GM12878 (cell line): ENCODE data around the gene PRDM15. TPM values are rescaled to one million over a fixed set of nuclear protein-coding genes. Genes with fewer than 3 reads are reported as not detected.

Experiments used
- ATAC-seq: fragments of 200-7000 bp; cut with Tn5 transposase; 3 replicates; pipeline ENCODE4 v1.9.1; 2020; ENCODE audit warnings: mild to moderate bottlenecking, moderate library complexity
- BruUV-seq: library from RNA; stranded (reverse); fragments of 400-500 nt; replicated peaks from 2 replicates; lab custom pipeline; 2021; lab: Mats Ljungman, UMichigan
- CTCF ChIA-PET: fragments of 300-600 bp; sonication (Branson Sonifier 250); formaldehyde crosslinking; extraction: SDS; loops from one replicate; lab custom pipeline; 2021; ENCODE audit warnings: inconsistent platforms; lab: Yijun Ruan, JAX
- POLR2A ChIA-PET: fragments of 350-600 bp; formaldehyde crosslinking; extraction: SDS; loops from one replicate; lab custom pipeline; 2021; ENCODE audit warnings: inconsistent platforms; lab: Charles Lee
- RAD21 ChIA-PET: fragments of 300-600 bp; sonication (Branson Sonifier 250); formaldehyde crosslinking; loops from one replicate; lab custom pipeline; 2023; ENCODE audit warnings: antibody characterized with exemption; ENCODE audit not compliant: unreplicated experiment; lab: Charles Lee
- SMC1A ChIA-PET: fragments of 300-600 bp; sonication (Branson Sonifier 250); formaldehyde crosslinking; loops from one replicate; lab custom pipeline; 2023; ENCODE audit not compliant: unreplicated experiment, uncharacterized antibody; lab: Charles Lee
- DNase-seq: peaks from one replicate; pipeline ENCODE4 v3.0.0-alpha.2; 2011; ENCODE audit warnings: low read depth, low spot score
- FAIRE-seq: peaks from 3 replicates; lab custom pipeline; 2011; peaks lifted over from hg19 to GRCh38; lab: Jason Lieb, UNC
- H2AFZ ChIP-seq: 2 replicates; pipeline ENCODE4 v1.6.0; 2011; ENCODE audit warnings: low read depth, low read length, control low read depth; ENCODE audit not compliant: control insufficient read depth
- H3K27ac ChIP-seq: 2 replicates; pipeline ENCODE4 v1.5.1; 2011; ENCODE audit warnings: control low read depth; ENCODE audit not compliant: control insufficient read depth, insufficient read depth
- H3K27me3 ChIP-seq, 2 experiments: replicated peaks in 1 of 2; 2 replicates each; pipeline versions ENCODE4 v1.6.0 to v1.6.1; 2011; ENCODE audit warnings: low read length in 1 of 2; ENCODE audit not compliant: control insufficient read depth in 2 of 2, insufficient read depth in 2 of 2
- H3K36me3 ChIP-seq, 2 experiments: 2 replicates each; pipeline ENCODE4 v1.5.1; 2011; ENCODE audit warnings: low read length in 1 of 2; ENCODE audit not compliant: control insufficient read depth in 2 of 2, insufficient read depth in 2 of 2
- H3K4me1 ChIP-seq: 2 replicates; pipeline ENCODE4 v1.6.1; 2011; ENCODE audit warnings: mild to moderate bottlenecking, low read length, moderate library complexity, mixed read lengths; ENCODE audit not compliant: control insufficient read depth, insufficient read depth
- H3K4me2 ChIP-seq: 2 replicates; pipeline ENCODE4 v1.6.0; 2011; ENCODE audit warnings: control low read depth; ENCODE audit not compliant: control insufficient read depth, insufficient read depth
- H3K4me3 ChIP-seq: fragments of 200-600 bp; sonication (generic); 2 replicates; pipeline ENCODE4 v1.5.1; 2016
- H3K79me2 ChIP-seq: 2 replicates; pipeline ENCODE4 v1.6.0; 2011; ENCODE audit warnings: low read length; ENCODE audit not compliant: control insufficient read depth, insufficient read depth
- H3K9ac ChIP-seq: 2 replicates; pipeline ENCODE4 v1.8.0; 2011; ENCODE audit warnings: low read length, control low read depth, mixed read lengths; ENCODE audit not compliant: control insufficient read depth, insufficient read depth
- H3K9me3 ChIP-seq: replicated peaks from 3 replicates; pipeline ENCODE4 v1.5.1; 2011; ENCODE audit warnings: mild to moderate bottlenecking, low read length; ENCODE audit not compliant: control insufficient read depth, insufficient read depth
- H4K20me1 ChIP-seq: 2 replicates; pipeline ENCODE4 v1.6.0; 2011; ENCODE audit not compliant: control insufficient read depth, insufficient read depth
- CEBPB ChIP-seq, 2 experiments: fragments of 150-350 bp in 1 of 2; IDR thresholded peaks; 2 replicates each; pipeline ENCODE4 v1.6.1; 2012 to 2014; ENCODE audit warnings: low read depth in 2 of 2, low read length in 2 of 2, borderline replicate concordance in 1 of 2, inconsistent platforms in 1 of 2
- EED ChIP-seq: sonication (generic); IDR thresholded peaks from 2 replicates; pipeline ENCODE4 v1.6.1; 2016; ENCODE audit warnings: antibody characterized with exemption, low read depth
- EGR1 ChIP-seq, 2 experiments: IDR thresholded peaks; 1 replicate in 1 of 2; 2 replicates in 1 of 2; pipeline ENCODE4 v1.6.1; 2011 to 2012; ENCODE audit warnings: low read depth in 2 of 2, low read length in 2 of 2, borderline replicate concordance in 1 of 2, mild to moderate bottlenecking in 1 of 2, moderate library complexity in 1 of 2
- EP300 ChIP-seq, 2 experiments: fragments of 150-350 bp in 1 of 2; IDR thresholded peaks; 2 replicates each; pipeline ENCODE4 v1.6.1; 2011 to 2012; ENCODE audit warnings: low read depth in 2 of 2, low read length in 2 of 2, borderline replicate concordance in 1 of 2, improper control_type of control experiment in 1 of 2, inconsistent platforms in 1 of 2; ENCODE audit not compliant: control insufficient read depth in 1 of 2
- ETV6 ChIP-seq, 2 experiments: fragments of 450-650 bp in 1 of 2; IDR thresholded peaks in 1 of 2; conservative IDR thresholded peaks in 1 of 2; 2 replicates each; pipeline ENCODE4 v1.6.1; 2014; ENCODE audit warnings: antibody characterized with exemption in 1 of 2, borderline replicate concordance in 1 of 2, low read depth in 1 of 2, mild to moderate bottlenecking in 1 of 2, moderate library complexity in 1 of 2
- FOXK2 ChIP-seq: fragments of 450-650 bp; IDR thresholded peaks from 2 replicates; pipeline ENCODE4 v1.6.1; 2017; ENCODE audit warnings: mild to moderate bottlenecking, moderate library complexity
- IRF4 ChIP-seq: IDR thresholded peaks from 2 replicates; pipeline ENCODE4 v1.6.1; 2011; ENCODE audit warnings: low read depth, low read length
- MEF2A ChIP-seq: IDR thresholded peaks from 2 replicates; pipeline ENCODE4 v1.6.1; 2011; ENCODE audit warnings: low read depth, mild to moderate bottlenecking, low read length, moderate library complexity; ENCODE audit not compliant: insufficient read depth
- POLR2A ChIP-seq: IDR thresholded peaks from 2 replicates; pipeline ENCODE4 v1.6.1; 2011; ENCODE audit warnings: low read depth, mild to moderate bottlenecking, low read length
- POLR2AphosphoS5 ChIP-seq: IDR thresholded peaks from 2 replicates; pipeline ENCODE4 v1.6.1; 2011; ENCODE audit warnings: mild to moderate bottlenecking, low read length, inconsistent platforms
- RAD51 ChIP-seq: fragments of 450-650 bp; IDR thresholded peaks from 2 replicates; pipeline ENCODE4 v1.6.1; 2016; ENCODE audit warnings: moderate library complexity, mild to moderate bottlenecking, inconsistent platforms
- RB1 ChIP-seq: fragments of 450-650 bp; formaldehyde crosslinking; IDR thresholded peaks from 2 replicates; pipeline ENCODE4 v1.6.1; 2017; ENCODE audit warnings: mild to moderate bottlenecking, borderline replicate concordance
- RBBP5 ChIP-seq: fragments of 200-600 bp; sonication (generic); conservative IDR thresholded peaks from 2 replicates; pipeline ENCODE4 v1.6.1; 2016
- YY1 ChIP-seq: IDR thresholded peaks from 2 replicates; pipeline ENCODE4 v1.6.1; 2011; ENCODE audit warnings: low read depth, mild to moderate bottlenecking, low read length
- WGBS: methylation state at CpG from one replicate; pipeline ENCODE4 v1.1.6; 2016; ENCODE audit warnings: low lambda C conversion rate; ENCODE audit not compliant: insufficient replicate concordance, insufficient coverage; ENCODE audit errors: missing lambda C conversion rate; 5-methylcytosine and 5-hydroxymethylcytosine counted together
- in situ Hi-C: fragments of 300-500 bp; cut with MboI; formaldehyde crosslinking; loops from 9 replicates; pipeline ENCODE4 v1.14.3; 2018; ENCODE audit warnings: mixed read lengths
- intact Hi-C: fragments of 100-400 bp; cut with micrococcal nuclease; formaldehyde crosslinking; loops from one replicate; pipeline ENCODE4 v1.14.2; 2022; ENCODE audit not compliant: unreplicated experiment
- polyA plus RNA-seq, 11 experiments: library from polyadenylated mRNA; depleted of rRNA in 4 of 11; unstranded in 6 of 11; stranded (reverse) in 5 of 11; fragments of >200 nt; fragmentation: Nextera tagmentation in 4 of 11; fragmentation: Illumina TruSeq in 1 of 11; extraction: Ambion mirVana in 4 of 11; extraction: Trizol in 1 of 11; gene quantifications; 1 replicate in 1 of 11; 2 replicates in 10 of 11; pipeline versions ENCODE4 v1.2.1 to v1.2.3, GENCODE V29; 2011 to 2016; ENCODE audit warnings: inconsistent platforms in 2 of 11, missing spikeins in 2 of 11, low read depth in 1 of 11
- total RNA-seq, 4 experiments: library from RNA; depleted of rRNA in 3 of 4; stranded (reverse); fragments of >200 nt in 3 of 4; fragmentation: Illumina TruSeq in 1 of 4; extraction: Trizol in 1 of 4; gene quantifications; 2 replicates each; pipeline versions ENCODE4 v1.2.1 to v1.2.3, GENCODE V29; 2013 to 2021
- TF ChIP-seq, protein P1 (sequence below): IDR thresholded peaks from 2 replicates; pipeline ENCODE4 v1.6.1; 2011; ENCODE audit warnings: borderline replicate concordance, low read depth, mild to moderate bottlenecking, moderate library complexity, mixed read lengths, low read length; ENCODE audit not compliant: insufficient read depth; ENCODE audit errors: extremely low read length
- TF ChIP-seq, protein P2 (sequence below): fragments of 450-650 bp; IDR thresholded peaks from 2 replicates; pipeline ENCODE4 v1.6.1; 2017; ENCODE audit warnings: mild to moderate bottlenecking, moderate library complexity

Gene PRDM15
- total and polyA plus RNA-seq, 10 of the 15 experiments (the other 5 are each of a cell fraction or from before 2014, with no cell fraction given), result 2.2 to 16.0 (median 8.6) TPM

DNA sequence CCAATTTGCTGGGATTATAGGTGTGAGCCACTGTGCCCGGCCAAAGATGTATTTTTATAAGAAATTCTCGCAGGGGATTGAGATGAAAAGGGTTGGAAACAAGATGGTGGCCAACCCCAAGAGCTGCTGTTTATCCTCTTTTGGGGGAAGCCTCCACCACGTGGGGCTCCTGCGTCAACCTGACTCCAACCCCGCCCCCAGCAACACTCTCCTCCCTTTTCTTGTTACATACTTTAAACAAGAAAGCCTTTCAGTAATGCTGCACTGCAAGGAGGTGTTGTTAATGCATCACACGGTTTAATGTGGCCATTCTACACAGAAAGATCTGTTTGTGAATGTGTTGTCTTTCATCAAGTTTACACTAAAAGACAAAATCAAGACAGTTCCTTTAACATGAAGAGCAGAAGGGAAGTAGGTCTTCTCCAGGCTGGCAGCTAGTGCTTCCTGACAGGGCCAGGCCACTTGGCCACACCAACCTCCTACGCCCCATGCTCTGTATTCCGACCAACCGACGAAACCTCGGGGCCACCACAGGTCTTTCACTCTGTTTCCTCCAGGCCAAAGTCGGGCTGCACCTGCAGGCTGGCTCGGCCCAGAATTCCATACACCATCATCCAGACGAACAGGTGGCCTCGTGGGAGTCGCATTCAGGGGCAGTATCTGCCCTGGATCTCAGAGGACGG is 48.7 kb upstream of the PRDM15 start:
- intact Hi-C loops, result loop anchor here (2.0 to 10.0 kb wide), 5 partner anchors 63 to 187 kb away; partner anchors contain the start of gene ZBTB21
- H3K4me2 ChIP-seq, result peak overlapping the region; percentile 52
- H2AFZ ChIP-seq, result peak overlapping the region; percentile 41
- ChIA-PET POLR2A (interaction anchor here (1.1 to 1.7 kb wide), 4 partner anchors 25 to 149 kb away, joined by 3 to 9 read pairs (median 6); no protein-coding TSS in a partner anchor), SMC1A (interaction anchor here (0.7 to 4.4 kb wide), 13 partner anchors 9 to 292 kb away, joined by 3 to 25 read pairs (median 5); no protein-coding TSS in a partner anchor), RAD21 (interaction anchor here (0.7 to 2.3 kb wide), 14 partner anchors 24 to 190 kb away, joined by 3 to 12 read pairs (median 4); partner anchors contain the start of gene PRDM15), CTCF (interaction anchor here (0.9 to 4.9 kb wide), 4 partner anchors 30 to 189 kb away, joined by 4 to 15 read pairs (median 4); no protein-coding TSS in a partner anchor)
- 76% methylated on average over 17 of the region's 17 CpGs for WGBS
- no TSS peak for BruUV-seq
- DNase-seq, result no peak
- peak overlapping the region; percentile 99 for H3K27ac ChIP-seq
- H3K9ac ChIP-seq, result peak overlapping the region; percentile 45; the same call in 1 of the 2 replicates
- no peaks in the 10 kb centered on the region for H3K27me3 ChIP-seq
- no peak for FAIRE-seq
- H3K4me3 ChIP-seq, result peak overlapping the region; percentile 13; the same call in 1 of the 2 replicates
- H3K36me3 ChIP-seq, result no peaks in the 10 kb centered on the region
- H4K20me1 ChIP-seq, result no peaks in the 10 kb centered on the region
- ATAC-seq, result peak; percentile 47
- in situ Hi-C loops, result loop anchor here (5.0 kb wide), 1 partner anchor 74 kb away; no protein-coding TSS in a partner anchor
- peaks cover 55% of the 10 kb centered on the region for H3K4me1 ChIP-seq
- no peaks in the 10 kb centered on the region for H3K9me3 ChIP-seq
- peaks cover 37% of the 10 kb centered on the region for H3K79me2 ChIP-seq
- no peak for TF ChIP-seq EED
- TF ChIP-seq IRF4, result no peak
- no peak for TF ChIP-seq FOXK2
- TF ChIP-seq, protein P1, sequence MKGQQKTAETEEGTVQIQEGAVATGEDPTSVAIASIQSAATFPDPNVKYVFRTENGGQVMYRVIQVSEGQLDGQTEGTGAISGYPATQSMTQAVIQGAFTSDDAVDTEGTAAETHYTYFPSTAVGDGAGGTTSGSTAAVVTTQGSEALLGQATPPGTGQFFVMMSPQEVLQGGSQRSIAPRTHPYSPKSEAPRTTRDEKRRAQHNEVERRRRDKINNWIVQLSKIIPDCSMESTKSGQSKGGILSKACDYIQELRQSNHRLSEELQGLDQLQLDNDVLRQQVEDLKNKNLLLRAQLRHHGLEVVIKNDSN, result peak; percentile 48
- no peak for TF ChIP-seq EP300 (IDR thresholded peaks at IDR 0.05; ENCODE audit: borderline replicate concordance in 1 of 2, control insufficient read depth in 1 of 2, low read depth in 2 of 2, low read length in 2 of 2)
- no peak for TF ChIP-seq RBBP5
- no peak for TF ChIP-seq RB1
- peak; percentile 74 for TF ChIP-seq RAD51
- peak; percentile 37; the same call in 1 of the 2 replicates for TF ChIP-seq POLR2AphosphoS5
- TF ChIP-seq EGR1 (IDR thresholded peaks at IDR 0.05; ENCODE audit: borderline replicate concordance in 1 of 2, low read depth in 2 of 2, low read length in 2 of 2), result 0 out of 3 replicates have a peak, but pooled peaks of 1 of the 2 experiments have one; percentile 4
- peak; percentile 70 for TF ChIP-seq YY1
- TF ChIP-seq POLR2A, result peak; percentile 35; the same call in 1 of the 2 replicates
- TF ChIP-seq CEBPB (IDR thresholded peaks at IDR 0.05; ENCODE audit: borderline replicate concordance in 1 of 2, low read depth in 2 of 2, low read length in 2 of 2), result no peak
- TF ChIP-seq ETV6 (conservative IDR thresholded peaks at IDR 0.05 in 1 of 2, IDR thresholded peaks at IDR 0.05 in 1 of 2; ENCODE audit: borderline replicate concordance in 1 of 2, low read depth in 1 of 2), result 0 out of 4 replicates have a peak, but pooled peaks of 1 of the 2 experiments have one; percentile 2
- TF ChIP-seq, protein P2, sequence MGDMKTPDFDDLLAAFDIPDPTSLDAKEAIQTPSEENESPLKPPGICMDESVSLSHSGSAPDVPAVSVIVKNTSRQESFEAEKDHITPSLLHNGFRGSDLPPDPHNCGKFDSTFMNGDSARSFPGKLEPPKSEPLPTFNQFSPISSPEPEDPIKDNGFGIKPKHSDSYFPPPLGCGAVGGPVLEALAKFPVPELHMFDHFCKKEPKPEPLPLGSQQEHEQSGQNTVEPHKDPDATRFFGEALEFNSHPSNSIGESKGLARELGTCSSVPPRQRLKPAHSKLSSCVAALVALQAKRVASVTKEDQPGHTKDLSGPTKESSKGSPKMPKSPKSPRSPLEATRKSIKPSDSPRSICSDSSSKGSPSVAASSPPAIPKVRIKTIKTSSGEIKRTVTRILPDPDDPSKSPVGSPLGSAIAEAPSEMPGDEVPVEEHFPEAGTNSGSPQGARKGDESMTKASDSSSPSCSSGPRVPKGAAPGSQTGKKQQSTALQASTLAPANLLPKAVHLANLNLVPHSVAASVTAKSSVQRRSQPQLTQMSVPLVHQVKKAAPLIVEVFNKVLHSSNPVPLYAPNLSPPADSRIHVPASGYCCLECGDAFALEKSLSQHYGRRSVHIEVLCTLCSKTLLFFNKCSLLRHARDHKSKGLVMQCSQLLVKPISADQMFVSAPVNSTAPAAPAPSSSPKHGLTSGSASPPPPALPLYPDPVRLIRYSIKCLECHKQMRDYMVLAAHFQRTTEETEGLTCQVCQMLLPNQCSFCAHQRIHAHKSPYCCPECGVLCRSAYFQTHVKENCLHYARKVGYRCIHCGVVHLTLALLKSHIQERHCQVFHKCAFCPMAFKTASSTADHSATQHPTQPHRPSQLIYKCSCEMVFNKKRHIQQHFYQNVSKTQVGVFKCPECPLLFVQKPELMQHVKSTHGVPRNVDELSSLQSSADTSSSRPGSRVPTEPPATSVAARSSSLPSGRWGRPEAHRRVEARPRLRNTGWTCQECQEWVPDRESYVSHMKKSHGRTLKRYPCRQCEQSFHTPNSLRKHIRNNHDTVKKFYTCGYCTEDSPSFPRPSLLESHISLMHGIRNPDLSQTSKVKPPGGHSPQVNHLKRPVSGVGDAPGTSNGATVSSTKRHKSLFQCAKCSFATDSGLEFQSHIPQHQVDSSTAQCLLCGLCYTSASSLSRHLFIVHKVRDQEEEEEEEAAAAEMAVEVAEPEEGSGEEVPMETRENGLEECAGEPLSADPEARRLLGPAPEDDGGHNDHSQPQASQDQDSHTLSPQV, result 0 out of 2 replicates have a peak, but pooled peaks have one; percentile 6
- no peak for TF ChIP-seq MEF2A
